IPS-20b (cell line): ENCODE data around the gene TUBGCP5.
"Not testable (repeated sequence)": the region's sequence is repeated elsewhere in the genome, so short reads cannot be mapped to it uniquely, and the experiment has no call there.

Experiments
- H3K27ac ChIP-seq: one replicate; pipeline ENCODE4 v1.5.1; 2013; ENCODE audit warnings: low read length
- H3K27me3 ChIP-seq: 2 replicates; pipeline ENCODE4 v1.6.1; 2013; ENCODE audit warnings: mild to moderate bottlenecking, low read length, inconsistent platforms; ENCODE audit not compliant: insufficient read depth
- H3K36me3 ChIP-seq: 2 replicates; pipeline ENCODE4 v1.6.1; 2013; ENCODE audit warnings: low read depth, mild to moderate bottlenecking, inconsistent platforms, low read length, moderate library complexity; ENCODE audit not compliant: insufficient read depth
- H3K4me1 ChIP-seq: 2 replicates; pipeline ENCODE4 v1.6.1; 2013; ENCODE audit warnings: mild to moderate bottlenecking, control low read depth, inconsistent platforms, low read length, moderate library complexity; ENCODE audit not compliant: insufficient read depth
- H3K4me3 ChIP-seq: 2 replicates; pipeline ENCODE4 v1.5.1; 2013; ENCODE audit warnings: mild to moderate bottlenecking, low read length, inconsistent platforms
- H3K9ac ChIP-seq: 2 replicates; pipeline ENCODE4 v1.6.1; 2013; ENCODE audit warnings: low read depth, mild to moderate bottlenecking, inconsistent platforms, low read length, moderate library complexity
- H3K9me3 ChIP-seq: 2 replicates; pipeline ENCODE4 v1.6.1; 2013; ENCODE audit warnings: mild to moderate bottlenecking, low read depth, low read length, inconsistent platforms; ENCODE audit not compliant: insufficient read depth

Gene TUBGCP5

GRCh38 chr15:23038726-23039142, 635 bp downstream of the TUBGCP5 start:
- Histone ChIP-seq H3K4me3 (peak overlapping the region; percentile 81), H3K27me3 (no peaks in the 10 kb centered on the region), H3K9me3 (no peaks in the 10 kb centered on the region; the same call in 1 of the 2 replicates), H3K36me3 (peaks cover 26% of the 10 kb centered on the region), H3K4me1 (no peaks in the 10 kb centered on the region), H3K9ac (peak overlapping the region; percentile 88), H3K27ac (no peak overlapping the region)

GRCh38 chr15:23035964-23036566, 3.3 kb downstream of the TUBGCP5 start:
- Histone ChIP-seq H3K27me3 (no peaks in the 10 kb centered on the region), H3K4me1 (no peaks in the 10 kb centered on the region), H3K9me3 (no peaks in the 10 kb centered on the region; the same call in 1 of the 2 replicates), H3K4me3 (no peak overlapping the region), H3K27ac (no peak overlapping the region), H3K9ac (no peak overlapping the region), H3K36me3 (peaks cover 52% of the 10 kb centered on the region)

DNA sequence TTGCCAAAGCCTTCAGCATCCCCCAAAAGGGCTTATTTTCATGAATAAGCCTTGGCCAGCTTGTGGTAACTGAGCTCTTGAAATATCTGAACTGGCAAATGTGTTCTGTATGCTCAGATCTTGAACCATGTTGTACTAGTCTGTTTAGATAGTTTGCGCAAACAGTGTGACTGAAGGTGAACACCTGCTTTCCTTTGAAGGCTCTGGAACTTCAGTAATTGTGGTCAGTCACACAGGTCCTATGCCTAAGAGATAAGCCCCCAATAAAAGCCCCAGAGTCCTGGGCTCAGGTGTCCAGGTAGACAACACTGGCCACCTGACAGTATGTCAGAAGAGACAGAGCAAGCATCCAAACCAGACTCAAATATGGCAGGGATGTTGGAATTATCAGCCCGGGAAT, 5.4 kb downstream of the TUBGCP5 start:
- no peak overlapping the region for H3K27ac ChIP-seq
- no peak overlapping the region for H3K9ac ChIP-seq
- H3K36me3 ChIP-seq = peaks cover 72% of the 10 kb centered on the region
- H3K27me3 ChIP-seq = no peaks in the 10 kb centered on the region
- H3K4me3 ChIP-seq = no peak overlapping the region
- no peaks in the 10 kb centered on the region for H3K4me1 ChIP-seq
- no peaks in the 10 kb centered on the region; the same call in 1 of the 2 replicates for H3K9me3 ChIP-seq

DNA sequence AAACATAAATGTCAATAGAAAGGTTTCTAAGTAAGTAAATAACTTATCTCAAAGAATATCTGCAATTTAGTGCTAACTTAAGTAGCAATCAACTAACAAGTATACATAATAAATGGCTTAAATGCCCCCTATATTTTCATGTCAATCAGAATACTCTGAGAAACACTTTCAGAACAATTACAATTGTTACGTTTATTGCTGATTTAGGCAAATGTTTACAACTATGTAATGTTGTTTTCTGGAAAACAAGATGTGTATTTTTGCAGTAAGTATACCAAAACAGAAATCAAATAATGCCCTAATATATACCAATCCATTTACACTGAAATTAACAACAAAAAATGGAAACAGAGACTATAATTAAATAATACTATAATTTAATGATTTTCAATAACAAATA, 13.2 kb downstream of the TUBGCP5 start:
- Histone ChIP-seq H3K9ac (no peak overlapping the region), H3K27me3 (no peaks in the 10 kb centered on the region), H3K36me3 (peaks cover 96% of the 10 kb centered on the region), H3K9me3 (no peaks in the 10 kb centered on the region), H3K27ac (no peak overlapping the region), H3K4me1 (no peaks in the 10 kb centered on the region), H3K4me3 (no peak overlapping the region)

GRCh38 chr15:23022156-23022555, 17.2 kb downstream of the TUBGCP5 start:
- Histone ChIP-seq H3K4me1 (no peaks in the 10 kb centered on the region), H3K27ac (no peak overlapping the region), H3K9me3 (no peaks in the 10 kb centered on the region), H3K9ac (no peak overlapping the region), H3K36me3 (peaks cover 91% of the 10 kb centered on the region), H3K27me3 (no peaks in the 10 kb centered on the region), H3K4me3 (no peak overlapping the region)

- peaks cover 81% of the 10 kb centered on the region for H3K36me3 ChIP-seq
- H3K4me3 ChIP-seq = no peak overlapping the region
- H3K4me1 ChIP-seq = no peaks in the 10 kb centered on the region
- no peak overlapping the region for H3K9ac ChIP-seq
- H3K9me3 ChIP-seq = no peaks in the 10 kb centered on the region
- H3K27ac ChIP-seq = no peak overlapping the region
- no peaks in the 10 kb centered on the region for H3K27me3 ChIP-seq
Measured at GRCh38 chr15:23014394-23015000, 24.9 kb downstream of the TUBGCP5 start.

DNA sequence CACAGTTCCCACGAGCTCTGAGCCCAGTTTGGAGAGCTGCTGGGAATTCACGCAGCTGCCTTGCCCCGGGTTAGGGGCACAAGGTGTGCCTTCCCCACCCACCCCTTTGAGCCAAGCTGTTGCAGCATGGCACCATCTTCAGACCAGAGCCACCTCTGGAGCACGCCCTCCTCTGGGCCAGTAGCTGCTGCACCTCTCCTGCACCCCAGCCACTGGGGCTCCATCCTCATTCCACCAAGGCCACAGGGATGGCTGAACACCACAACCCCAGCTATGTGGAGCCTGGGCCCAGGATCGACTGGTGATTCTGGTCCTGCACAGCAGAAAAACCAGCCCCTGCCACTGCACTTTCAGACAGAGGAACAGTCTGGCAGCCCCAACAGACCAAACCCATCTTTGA, 25.7 kb downstream of the TUBGCP5 start:
- no peak overlapping the region for H3K4me3 ChIP-seq
- H3K27me3 ChIP-seq = no peaks in the 10 kb centered on the region
- no peak overlapping the region for H3K27ac ChIP-seq
- H3K9ac ChIP-seq = no peak overlapping the region
- H3K36me3 ChIP-seq = peaks cover 80% of the 10 kb centered on the region
- no peaks in the 10 kb centered on the region for H3K9me3 ChIP-seq
- H3K4me1 ChIP-seq = no peaks in the 10 kb centered on the region

- H3K27ac ChIP-seq, H3K9ac ChIP-seq, H3K9me3 ChIP-seq, H3K27me3 ChIP-seq, H3K4me1 ChIP-seq, H3K4me3 ChIP-seq: not testable (repeated sequence)
- H3K36me3 ChIP-seq = peaks cover 78% of the 10 kb centered on the region
Measured at GRCh38 chr15:23012616-23013015, 26.8 kb downstream of the TUBGCP5 start.

DNA sequence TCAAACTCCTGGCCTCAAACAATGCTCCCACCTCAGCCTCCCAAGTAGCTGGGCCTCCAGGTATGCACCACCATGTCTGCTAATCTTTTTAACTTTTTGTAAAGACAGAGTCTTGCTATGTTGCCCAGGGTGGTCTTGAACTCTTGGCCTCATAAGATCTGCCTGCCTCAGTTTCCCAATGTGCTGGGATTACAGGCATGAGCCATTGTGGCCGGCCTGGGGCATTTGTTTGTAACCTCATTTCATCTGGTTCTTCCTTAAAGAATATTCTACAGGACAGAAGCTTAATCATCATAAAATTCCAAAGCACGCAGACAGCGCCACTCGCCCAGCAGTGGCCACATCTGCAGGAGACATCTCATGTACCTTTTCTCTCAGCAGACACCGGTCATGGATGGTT, 35.6 kb downstream of the TUBGCP5 start:
- Histone ChIP-seq H3K27me3 (no peaks in the 10 kb centered on the region), H3K27ac (no peak overlapping the region), H3K9ac (no peak overlapping the region), H3K4me3 (no peak overlapping the region), H3K36me3 (peaks cover 85% of the 10 kb centered on the region), H3K4me1 (no peaks in the 10 kb centered on the region), H3K9me3 (no peaks in the 10 kb centered on the region)

DNA sequence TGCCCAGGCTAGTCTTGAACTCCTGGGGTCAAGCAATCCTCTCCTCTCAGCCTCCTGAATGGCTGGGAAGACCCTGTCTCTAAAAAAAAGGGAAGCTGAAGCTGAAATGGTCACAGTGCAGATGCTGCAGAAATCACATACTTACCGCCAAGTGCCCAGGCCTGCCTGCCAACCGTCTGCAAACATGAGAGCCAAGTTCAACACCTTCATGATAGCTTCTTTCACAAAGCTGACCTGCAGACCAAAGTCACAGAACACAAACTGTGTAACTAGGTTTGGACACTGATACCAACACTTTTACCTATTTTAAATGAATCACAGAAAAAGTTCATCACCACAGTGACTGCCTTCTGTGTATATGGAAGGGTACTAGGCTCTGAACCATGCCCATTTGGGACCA, 36.4 kb downstream of the TUBGCP5 start:
- H3K9ac ChIP-seq = no peak overlapping the region
- H3K27me3 ChIP-seq = no peaks in the 10 kb centered on the region
- H3K36me3 ChIP-seq = peaks cover 79% of the 10 kb centered on the region
- H3K9me3 ChIP-seq = no peaks in the 10 kb centered on the region
- H3K27ac ChIP-seq = no peak overlapping the region
- no peaks in the 10 kb centered on the region for H3K4me1 ChIP-seq
- H3K4me3 ChIP-seq = no peak overlapping the region

DNA sequence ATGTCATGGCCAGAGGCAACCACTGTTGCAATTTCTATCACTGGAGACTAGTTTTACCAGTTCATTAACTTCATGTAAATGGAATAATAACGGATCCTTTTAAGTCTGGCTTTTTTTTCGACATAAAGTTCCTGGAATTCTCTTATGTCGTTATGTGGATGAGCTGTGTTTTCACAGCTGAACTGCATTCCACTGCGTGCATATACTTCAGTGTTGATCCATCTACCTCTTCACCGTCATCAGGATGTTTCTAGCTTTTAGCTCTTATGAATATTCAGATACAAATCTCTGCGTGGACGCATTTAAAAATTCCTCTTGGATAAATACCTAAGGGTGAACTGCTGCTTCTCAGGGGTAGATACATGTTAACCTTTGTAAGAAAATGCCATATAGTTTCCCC, 43.6 kb downstream of the TUBGCP5 start:
- no peaks in the 10 kb centered on the region for H3K27me3 ChIP-seq
- no peak overlapping the region for H3K4me3 ChIP-seq
- no peak overlapping the region for H3K27ac ChIP-seq
- H3K4me1 ChIP-seq = no peaks in the 10 kb centered on the region
- H3K9ac ChIP-seq = no peak overlapping the region
- H3K9me3 ChIP-seq = no peaks in the 10 kb centered on the region
- peaks cover 36% of the 10 kb centered on the region for H3K36me3 ChIP-seq

DNA sequence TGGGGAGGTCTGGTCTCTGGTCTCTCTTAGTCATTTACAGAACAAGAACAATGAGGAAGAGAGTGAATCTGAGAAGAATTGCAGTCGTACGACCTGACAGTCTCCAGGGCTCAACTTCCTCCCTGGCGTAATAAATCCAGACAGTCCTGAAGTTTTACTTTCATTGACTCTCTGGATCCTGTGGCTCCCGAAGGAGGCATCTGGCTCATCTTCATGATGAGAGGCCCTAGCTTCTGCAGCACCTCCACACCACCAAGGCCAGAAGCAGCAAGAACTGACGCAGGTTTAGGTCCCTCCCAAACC, 47.4 kb downstream of the TUBGCP5 start:
- Histone ChIP-seq H3K4me3 (no peak overlapping the region), H3K36me3 (peaks cover 13% of the 10 kb centered on the region), H3K27ac (no peak overlapping the region), H3K27me3 (no peaks in the 10 kb centered on the region), H3K4me1 (no peaks in the 10 kb centered on the region), H3K9me3 (no peaks in the 10 kb centered on the region), H3K9ac (no peak overlapping the region)
